GM23338 (cell line): ENCODE results near the gene ERC1. TPM values are rescaled to one million over a fixed set of nuclear protein-coding genes. Genes with fewer than 3 reads are reported as not detected.

Experiments used
- ATAC-seq: fragments of 200-7000 bp; cut with Tn5 transposase; 3 replicates; pipeline ENCODE4 v1.9.1; 2020
- DNase-seq: peaks from one replicate; pipeline ENCODE4 v3.0.0-alpha.2; 2015; ENCODE audit warnings: low spot score
- H2AFZ ChIP-seq: fragments of 200-600 bp; sonication (generic); 2 replicates; pipeline ENCODE4 v1.8.0; 2016; ENCODE audit warnings: antibody characterized with exemption, mild to moderate bottlenecking, moderate library complexity
- H3F3A ChIP-seq: fragments of 200-600 bp; sonication (generic); replicated peaks from 2 replicates; pipeline ENCODE4 v1.8.0; 2017; ENCODE audit warnings: antibody characterized with exemption, mixed run types, low read depth
- H3K27ac ChIP-seq: fragments of 200-600 bp; sonication (generic); 2 replicates; pipeline ENCODE4 v1.6.1; 2016; ENCODE audit warnings: low read depth
- H3K27me3 ChIP-seq: fragments of 200-600 bp; sonication (generic); 2 replicates; pipeline ENCODE4 v1.8.0; 2016; ENCODE audit warnings: mild to moderate bottlenecking, mixed run types, moderate library complexity; ENCODE audit not compliant: insufficient read depth
- H3K36me3 ChIP-seq: fragments of 200-600 bp; sonication (generic); 2 replicates; pipeline ENCODE4 v1.8.0; 2016; ENCODE audit warnings: mild to moderate bottlenecking; ENCODE audit not compliant: insufficient read depth
- H3K4me1 ChIP-seq: fragments of 200-600 bp; sonication (generic); 2 replicates; pipeline ENCODE4 v1.8.0; 2016; ENCODE audit warnings: mild to moderate bottlenecking, moderate library complexity; ENCODE audit not compliant: insufficient read depth
- H3K4me2 ChIP-seq: fragments of 200-600 bp; sonication (generic); 2 replicates; pipeline ENCODE4 v1.7.1; 2017; ENCODE audit warnings: mixed run types
- H3K4me3 ChIP-seq: fragments of 200-600 bp; sonication (generic); 2 replicates; pipeline ENCODE4 v1.6.1; 2016; ENCODE audit warnings: mixed run types
- H3K79me2 ChIP-seq: fragments of 200-600 bp; sonication (generic); replicated peaks from 2 replicates; pipeline ENCODE4 v1.8.0; 2017; ENCODE audit warnings: mild to moderate bottlenecking; ENCODE audit not compliant: insufficient read depth
- H3K9me2 ChIP-seq: fragments of 200-600 bp; sonication (generic); 2 replicates; pipeline ENCODE4 v1.8.0; 2017; ENCODE audit not compliant: insufficient read depth
- H4K20me1 ChIP-seq: fragments of 200-600 bp; sonication (generic); replicated peaks from 2 replicates; pipeline ENCODE4 v1.8.0; 2017; ENCODE audit warnings: mild to moderate bottlenecking; ENCODE audit not compliant: insufficient read depth
- H3K27ac Mint-ChIP-seq: 2 replicates; pipeline ENCODE4 v1.8.0; 2020; ENCODE audit warnings: inconsistent platforms, mild to moderate bottlenecking, moderate library complexity, mixed read lengths
- H3K27me3 Mint-ChIP-seq: 3 replicates; pipeline ENCODE4 v1.8.0; 2022; ENCODE audit warnings: low read depth, mild to moderate bottlenecking, moderate library complexity, mixed read lengths, inconsistent platforms; ENCODE audit not compliant: insufficient read depth, poor library complexity
- H3K36me3 Mint-ChIP-seq: 3 replicates; pipeline ENCODE4 v1.8.0; 2021; ENCODE audit warnings: low read depth, mild to moderate bottlenecking, inconsistent platforms, moderate library complexity, mixed read lengths
- H3K4me1 Mint-ChIP-seq: 3 replicates; pipeline ENCODE4 v1.8.0; 2020; ENCODE audit warnings: mild to moderate bottlenecking, inconsistent platforms, mixed read lengths
- H3K4me3 Mint-ChIP-seq: 3 replicates; pipeline ENCODE4 v1.8.0; 2021; ENCODE audit warnings: moderate library complexity, mild to moderate bottlenecking, inconsistent platforms, mixed read lengths
- H3K9me3 Mint-ChIP-seq: 3 replicates; pipeline ENCODE4 v1.8.0; 2020; ENCODE audit warnings: moderate library complexity, mild to moderate bottlenecking, inconsistent platforms, mixed read lengths
- CREB1 ChIP-seq: fragments of 250-450 bp; sonication (Bioruptor Pico); IDR thresholded peaks from 2 replicates; pipeline ENCODE4 v1.5.0; 2020; ENCODE audit warnings: low read depth, mild to moderate bottlenecking, moderate library complexity
- EZH2 ChIP-seq: fragments of 200-600 bp; sonication (generic); IDR thresholded peaks from one replicate; pipeline ENCODE4 v1.8.0; 2017; ENCODE audit warnings: antibody characterized with exemption, mild to moderate bottlenecking, low read depth; ENCODE audit not compliant: unreplicated experiment
- EZH2phosphoT487 ChIP-seq: fragments of 200-600 bp; sonication (generic); IDR thresholded peaks from one replicate; pipeline ENCODE4 v1.8.1; 2018; ENCODE audit warnings: antibody characterized with exemption; ENCODE audit not compliant: unreplicated experiment
- JUNB ChIP-seq: IDR thresholded peaks from one replicate; pipeline ENCODE4 v1.6.1; 2016; ENCODE audit warnings: antibody characterized with exemption; ENCODE audit not compliant: unreplicated experiment
- NANOG ChIP-seq: IDR thresholded peaks from 2 replicates; pipeline ENCODE4 v1.6.1; 2016; ENCODE audit warnings: antibody characterized with exemption, borderline replicate concordance
- POLR2AphosphoS5 ChIP-seq: IDR thresholded peaks from 2 replicates; pipeline ENCODE4 v1.6.1; 2016; ENCODE audit warnings: antibody characterized with exemption, low read depth
- STAT1 ChIP-seq: IDR thresholded peaks from one replicate; pipeline ENCODE4 v1.6.1; 2016; ENCODE audit warnings: antibody characterized with exemption; ENCODE audit not compliant: unreplicated experiment
- ZNF114 ChIP-seq: fragments of 250-450 bp; sonication (Bioruptor Pico); IDR thresholded peaks from 2 replicates; pipeline ENCODE4 v1.5.0; 2020; ENCODE audit warnings: mild to moderate bottlenecking, moderate library complexity
- ZNF331 ChIP-seq: fragments of 250-450 bp; sonication (Bioruptor Pico); IDR thresholded peaks from 2 replicates; pipeline ENCODE4 v1.5.0; 2020; ENCODE audit warnings: low read depth, mild to moderate bottlenecking, moderate library complexity
- ZNF462 ChIP-seq: fragments of 250-450 bp; sonication (Bioruptor Pico); IDR thresholded peaks from 2 replicates; pipeline ENCODE4 v1.5.0; 2020; ENCODE audit warnings: mild to moderate bottlenecking, moderate library complexity
- polyA plus RNA-seq: library from polyadenylated mRNA; unstranded; fragments of >200 nt; fragmentation: Nextera tagmentation; extraction: Ambion mirVana; gene quantifications from 2 replicates; pipeline ENCODE4 v1.2.1, GENCODE V29; 2016
- total RNA-seq: library from RNA; depleted of rRNA; stranded (reverse); fragments of >200 nt; shearing (Covaris generic); gene quantifications from 2 replicates; pipeline ENCODE4 v1.2.3, GENCODE V29; 2014
- TF ChIP-seq, protein P1 (sequence below), 2 experiments: fragments of 200-600 bp in 1 of 2; sonication (generic) in 1 of 2; conservative IDR thresholded peaks; 2 replicates each; pipeline versions ENCODE4 v1.5.1 to v1.6.1; 2016 to 2017; ENCODE audit warnings: antibody characterized with exemption in 2 of 2, low read depth in 2 of 2, mild to moderate bottlenecking in 2 of 2, moderate library complexity in 1 of 2

The ERC1 gene
- total and polyA plus RNA-seq, 2 experiments from 2014 or later = 28.1 to 35.3 TPM

DNA sequence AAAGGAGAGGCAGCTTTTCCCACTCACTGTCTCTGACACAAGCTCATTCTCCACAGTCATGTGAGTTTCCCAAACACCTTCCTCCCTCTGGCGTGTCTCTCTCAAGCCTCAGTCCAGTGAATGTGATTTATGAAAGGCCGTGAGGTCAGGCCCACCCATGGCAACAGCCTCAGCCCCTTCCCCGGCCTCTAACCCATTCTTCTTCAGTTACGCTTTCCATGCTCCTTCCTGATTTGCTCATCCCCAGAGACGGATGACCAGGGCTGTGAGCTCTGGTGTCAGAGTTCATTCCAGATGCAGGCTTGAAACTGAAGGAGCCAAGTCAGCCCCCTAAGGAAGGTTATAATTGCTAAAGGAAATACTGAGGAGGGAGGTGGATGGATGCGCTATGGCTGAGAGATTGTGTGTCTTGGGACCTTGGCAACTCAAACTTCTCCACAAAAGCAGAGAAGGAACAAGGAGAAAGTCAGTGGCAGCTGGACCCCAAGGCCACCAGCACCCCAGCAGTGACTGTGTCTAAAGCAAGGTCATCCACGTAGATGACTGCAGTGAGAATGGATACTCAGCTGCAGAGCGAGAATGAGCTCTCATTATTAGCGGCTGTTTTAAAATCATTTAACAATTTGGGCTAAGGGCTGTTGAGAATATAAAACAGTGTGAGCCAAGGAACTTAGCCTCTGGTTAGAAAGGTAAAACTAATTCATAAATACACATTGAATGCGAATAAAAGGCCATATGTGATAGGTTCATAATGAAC, 519.2 kb downstream of the ERC1 start (continued):
- TF ChIP-seq, protein P1, sequence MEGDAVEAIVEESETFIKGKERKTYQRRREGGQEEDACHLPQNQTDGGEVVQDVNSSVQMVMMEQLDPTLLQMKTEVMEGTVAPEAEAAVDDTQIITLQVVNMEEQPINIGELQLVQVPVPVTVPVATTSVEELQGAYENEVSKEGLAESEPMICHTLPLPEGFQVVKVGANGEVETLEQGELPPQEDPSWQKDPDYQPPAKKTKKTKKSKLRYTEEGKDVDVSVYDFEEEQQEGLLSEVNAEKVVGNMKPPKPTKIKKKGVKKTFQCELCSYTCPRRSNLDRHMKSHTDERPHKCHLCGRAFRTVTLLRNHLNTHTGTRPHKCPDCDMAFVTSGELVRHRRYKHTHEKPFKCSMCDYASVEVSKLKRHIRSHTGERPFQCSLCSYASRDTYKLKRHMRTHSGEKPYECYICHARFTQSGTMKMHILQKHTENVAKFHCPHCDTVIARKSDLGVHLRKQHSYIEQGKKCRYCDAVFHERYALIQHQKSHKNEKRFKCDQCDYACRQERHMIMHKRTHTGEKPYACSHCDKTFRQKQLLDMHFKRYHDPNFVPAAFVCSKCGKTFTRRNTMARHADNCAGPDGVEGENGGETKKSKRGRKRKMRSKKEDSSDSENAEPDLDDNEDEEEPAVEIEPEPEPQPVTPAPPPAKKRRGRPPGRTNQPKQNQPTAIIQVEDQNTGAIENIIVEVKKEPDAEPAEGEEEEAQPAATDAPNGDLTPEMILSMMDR (conservative IDR thresholded peaks at IDR 0.05; ENCODE audit: low read depth in 2 of 2) = no peak

DNA sequence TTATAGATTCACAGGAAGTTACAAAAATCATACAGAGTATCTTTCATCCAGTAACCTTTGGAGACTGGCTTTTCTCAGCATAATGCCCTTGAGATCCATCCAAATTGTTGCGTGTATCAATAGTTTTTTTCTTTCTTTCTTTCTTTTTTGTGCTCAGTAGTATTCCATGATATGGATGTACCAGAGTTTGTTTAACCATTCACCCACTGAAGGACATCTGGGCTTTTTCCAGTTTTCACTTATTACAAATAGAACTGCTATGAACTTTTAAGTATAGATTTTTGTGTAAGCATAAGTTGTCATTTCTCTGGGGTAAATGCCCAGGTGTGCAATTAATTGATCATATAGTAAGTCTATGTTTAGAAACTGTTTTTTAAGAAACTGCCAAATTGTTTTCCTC, 524.0 kb downstream of the ERC1 start:
- Histone ChIP-seq H3K27me3 (no peaks in the 10 kb centered on the region), H2AFZ (no peak overlapping the region; the same call in 1 of the 2 replicates), H3K79me2 (no peaks in the 10 kb centered on the region), H3K27ac (no peak overlapping the region), H3K4me1 (peaks cover 5% of the 10 kb centered on the region; the same call in 1 of the 2 replicates), H4K20me1 (no peaks in the 10 kb centered on the region), H3F3A (no peaks in the 10 kb centered on the region), H3K4me2 (no peak overlapping the region), H3K36me3 (no peaks in the 10 kb centered on the region), H3K9me2 (no peaks in the 10 kb centered on the region), H3K4me3 (no peak overlapping the region)
- Mint-ChIP-seq H3K27ac (no peak overlapping the region), H3K9me3 (peaks cover 6% of the 10 kb centered on the region; the same call in 2 of the 3 replicates), H3K27me3 (peaks cover 16% of the 10 kb centered on the region), H3K4me3 (no peak overlapping the region), H3K36me3 (peaks cover 4% of the 10 kb centered on the region; the same call in 1 of the 3 replicates), H3K4me1 (peaks cover 10% of the 10 kb centered on the region)
- ATAC-seq (no peak), DNase-seq (no peak)
- TF ChIP-seq ZNF462 (CRISPR knock-in tag) (no peak), NANOG (no peak), EZH2 (no peak), EZH2phosphoT487 (no peak), STAT1 (no peak), ZNF331 (CRISPR knock-in tag) (no peak), ZNF114 (CRISPR knock-in tag) (no peak), POLR2AphosphoS5 (no peak), JUNB (no peak), CREB1 (CRISPR knock-in tag) (no peak)
- TF ChIP-seq, protein P1 (conservative IDR thresholded peaks at IDR 0.05; ENCODE audit: low read depth in 2 of 2) = no peak
